Loucy (cell line): ENCODE measurements around the gene MTA1.

ENCODE experiments used
- H2AFZ ChIP-seq: fragments of 200-600 bp; sonication (generic); 2 replicates; pipeline ENCODE4 v1.6.0; 2016; ENCODE audit warnings: antibody characterized with exemption, mild to moderate bottlenecking, low read length, moderate library complexity
- H3F3A ChIP-seq: fragments of 200-600 bp; 2 replicates; pipeline ENCODE4 v1.6.0; 2016; ENCODE audit warnings: antibody characterized with exemption, low read depth, mild to moderate bottlenecking
- H3K27me3 ChIP-seq: fragments of 200-600 bp; sonication (generic); 2 replicates; pipeline ENCODE4 v1.6.1; 2014; ENCODE audit warnings: low read length, mild to moderate bottlenecking; ENCODE audit not compliant: insufficient read depth, poor library complexity, severe bottlenecking
- H3K36me3 ChIP-seq: fragments of 200-600 bp; sonication (generic); 2 replicates; pipeline ENCODE4 v1.6.1; 2016; ENCODE audit warnings: low read length; ENCODE audit not compliant: insufficient read depth
- H3K4me1 ChIP-seq: fragments of 200-600 bp; sonication (generic); 2 replicates; pipeline ENCODE4 v1.5.1; 2014; ENCODE audit warnings: low read length, mild to moderate bottlenecking; ENCODE audit not compliant: insufficient read depth, poor library complexity, severe bottlenecking
- H3K4me2 ChIP-seq: fragments of 200-600 bp; sonication (generic); 2 replicates; pipeline ENCODE4 v1.6.0; 2014; ENCODE audit warnings: antibody characterized with exemption, low read length, low read depth, mild to moderate bottlenecking; ENCODE audit not compliant: poor library complexity, severe bottlenecking
- H3K4me3 ChIP-seq: fragments of 200-600 bp; sonication (generic); 2 replicates; pipeline ENCODE4 v1.5.1; 2014; ENCODE audit warnings: low read length, mild to moderate bottlenecking, mixed read lengths; ENCODE audit not compliant: poor library complexity, severe bottlenecking
- H3K79me2 ChIP-seq: fragments of 200-600 bp; sonication (generic); 2 replicates; pipeline ENCODE4 v1.6.1; 2014; ENCODE audit warnings: low read length; ENCODE audit not compliant: insufficient read depth
- H3K9ac ChIP-seq: fragments of 200-600 bp; sonication (generic); 2 replicates; pipeline ENCODE4 v1.6.0; 2014; ENCODE audit warnings: mild to moderate bottlenecking, low read depth, low read length, moderate library complexity; ENCODE audit not compliant: poor library complexity, severe bottlenecking
- H3K9me2 ChIP-seq: fragments of 200-600 bp; sonication (generic); replicated peaks from 2 replicates; pipeline ENCODE4 v1.6.1; 2016; ENCODE audit warnings: low read depth, low read length, mixed read lengths
- H3K9me3 ChIP-seq: fragments of 200-600 bp; sonication (generic); 2 replicates; pipeline ENCODE4 v1.6.1; 2014; ENCODE audit warnings: mild to moderate bottlenecking, antibody characterized with exemption, low read length, low read depth; ENCODE audit not compliant: insufficient read depth
- H4K20me1 ChIP-seq: fragments of 200-600 bp; sonication (generic); 2 replicates; pipeline ENCODE4 v1.6.0; 2014; ENCODE audit warnings: antibody characterized with exemption, low read length, mild to moderate bottlenecking; ENCODE audit not compliant: insufficient read depth, poor library complexity, severe bottlenecking
- EZH2phosphoT487 ChIP-seq: fragments of 200-600 bp; IDR thresholded peaks from 2 replicates; pipeline ENCODE4 v1.6.1; 2018; ENCODE audit warnings: antibody characterized with exemption, mild to moderate bottlenecking, moderate library complexity, borderline replicate concordance
- TF ChIP-seq, protein P1 (sequence below): fragments of 200-600 bp; sonication (generic); conservative IDR thresholded peaks from 2 replicates; pipeline ENCODE4 v1.5.1; 2014; ENCODE audit warnings: mild to moderate bottlenecking, antibody characterized with exemption, low read length

The MTA1 gene

DNA sequence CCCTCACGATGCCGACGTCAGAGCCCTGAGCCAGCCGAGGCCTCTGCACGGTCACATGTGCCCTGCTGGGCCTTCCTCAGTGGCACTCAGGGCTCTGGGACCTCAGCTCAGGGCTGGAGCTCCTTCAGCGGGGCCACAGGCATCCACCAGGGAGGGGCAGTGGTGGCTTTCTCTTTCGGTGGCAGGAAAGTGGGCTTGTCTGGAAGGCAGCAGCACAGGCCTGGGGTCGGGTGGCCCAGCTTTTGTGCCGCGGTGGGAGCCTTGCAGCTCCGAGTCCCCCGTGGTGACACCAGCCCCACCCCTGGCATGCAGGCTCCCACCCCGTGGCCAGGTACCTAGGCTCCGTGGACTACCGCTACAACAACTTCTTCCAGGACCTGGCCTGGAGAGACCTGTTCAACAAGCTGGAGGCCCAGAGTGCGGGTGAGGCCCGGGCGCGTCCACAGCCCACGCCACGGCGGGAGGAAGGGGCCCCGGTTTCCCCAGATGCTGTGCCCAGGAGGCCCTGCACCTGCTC lies 35.5 kb upstream of the MTA1 start:
- H3K9me2 ChIP-seq, result no peaks in the 10 kb centered on the region
- no peak overlapping the region for H3K4me2 ChIP-seq
- H3K9ac ChIP-seq, result no peak overlapping the region
- no peaks in the 10 kb centered on the region for H3F3A ChIP-seq
- H2AFZ ChIP-seq, result no peak overlapping the region
- H3K9me3 ChIP-seq, result no peaks in the 10 kb centered on the region
- TF ChIP-seq, protein P1, sequence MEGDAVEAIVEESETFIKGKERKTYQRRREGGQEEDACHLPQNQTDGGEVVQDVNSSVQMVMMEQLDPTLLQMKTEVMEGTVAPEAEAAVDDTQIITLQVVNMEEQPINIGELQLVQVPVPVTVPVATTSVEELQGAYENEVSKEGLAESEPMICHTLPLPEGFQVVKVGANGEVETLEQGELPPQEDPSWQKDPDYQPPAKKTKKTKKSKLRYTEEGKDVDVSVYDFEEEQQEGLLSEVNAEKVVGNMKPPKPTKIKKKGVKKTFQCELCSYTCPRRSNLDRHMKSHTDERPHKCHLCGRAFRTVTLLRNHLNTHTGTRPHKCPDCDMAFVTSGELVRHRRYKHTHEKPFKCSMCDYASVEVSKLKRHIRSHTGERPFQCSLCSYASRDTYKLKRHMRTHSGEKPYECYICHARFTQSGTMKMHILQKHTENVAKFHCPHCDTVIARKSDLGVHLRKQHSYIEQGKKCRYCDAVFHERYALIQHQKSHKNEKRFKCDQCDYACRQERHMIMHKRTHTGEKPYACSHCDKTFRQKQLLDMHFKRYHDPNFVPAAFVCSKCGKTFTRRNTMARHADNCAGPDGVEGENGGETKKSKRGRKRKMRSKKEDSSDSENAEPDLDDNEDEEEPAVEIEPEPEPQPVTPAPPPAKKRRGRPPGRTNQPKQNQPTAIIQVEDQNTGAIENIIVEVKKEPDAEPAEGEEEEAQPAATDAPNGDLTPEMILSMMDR, result no peak
- no peak for TF ChIP-seq EZH2phosphoT487
- H4K20me1 ChIP-seq, result no peaks in the 10 kb centered on the region
- no peaks in the 10 kb centered on the region for H3K4me1 ChIP-seq
- H3K27me3 ChIP-seq, result no peaks in the 10 kb centered on the region
- H3K79me2 ChIP-seq, result no peaks in the 10 kb centered on the region
- no peak overlapping the region for H3K4me3 ChIP-seq
- H3K36me3 ChIP-seq, result peaks cover 13% of the 10 kb centered on the region; the same call in 1 of the 2 replicates

DNA sequence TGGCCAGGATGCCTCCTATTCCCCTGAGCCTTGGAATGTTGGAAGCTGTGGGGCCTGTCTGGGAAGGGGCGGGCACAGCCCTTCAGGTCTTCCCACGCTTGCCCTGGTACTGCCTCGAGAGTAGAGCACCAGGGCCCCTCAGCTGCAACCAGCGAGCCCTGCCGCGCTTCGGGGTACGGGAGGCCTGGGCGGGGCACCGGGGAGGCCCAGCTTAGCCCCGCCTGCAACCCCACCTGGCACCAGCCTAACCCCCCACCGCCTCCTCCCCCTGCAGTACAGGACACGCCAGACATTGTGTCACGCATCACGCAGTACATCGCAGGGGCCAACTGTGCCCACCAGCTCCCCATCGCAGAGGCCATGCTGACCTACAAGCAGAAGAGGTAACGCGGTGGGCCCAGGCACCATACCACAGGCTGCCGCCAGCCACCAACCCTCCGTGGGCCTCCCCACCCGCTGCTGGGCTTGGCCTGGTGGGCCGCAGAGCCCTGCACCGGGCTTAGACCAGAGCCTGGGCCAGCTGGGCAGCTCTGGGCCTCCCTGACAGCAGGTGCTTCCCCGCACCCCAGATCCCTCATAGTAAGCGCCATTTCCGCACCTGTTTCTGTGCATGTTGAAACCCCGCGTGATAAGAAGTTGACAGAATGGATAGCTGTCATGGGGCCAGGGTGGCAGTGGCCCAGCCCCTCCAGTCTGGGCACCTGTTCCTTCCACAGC lies 34.9 kb upstream of the MTA1 start:
- Histone ChIP-seq H3K9me2 (no peaks in the 10 kb centered on the region), H3K9ac (no peak overlapping the region), H3K4me3 (no peak overlapping the region), H3K79me2 (no peaks in the 10 kb centered on the region), H4K20me1 (no peaks in the 10 kb centered on the region), H3K27me3 (no peaks in the 10 kb centered on the region), H3K4me1 (peaks cover 6% of the 10 kb centered on the region), H2AFZ (no peak overlapping the region), H3K4me2 (no peak overlapping the region), H3K36me3 (peaks cover 13% of the 10 kb centered on the region; the same call in 1 of the 2 replicates), H3K9me3 (no peaks in the 10 kb centered on the region), H3F3A (no peaks in the 10 kb centered on the region)
- no peak for TF ChIP-seq EZH2phosphoT487
- TF ChIP-seq, protein P1, result no peak

DNA sequence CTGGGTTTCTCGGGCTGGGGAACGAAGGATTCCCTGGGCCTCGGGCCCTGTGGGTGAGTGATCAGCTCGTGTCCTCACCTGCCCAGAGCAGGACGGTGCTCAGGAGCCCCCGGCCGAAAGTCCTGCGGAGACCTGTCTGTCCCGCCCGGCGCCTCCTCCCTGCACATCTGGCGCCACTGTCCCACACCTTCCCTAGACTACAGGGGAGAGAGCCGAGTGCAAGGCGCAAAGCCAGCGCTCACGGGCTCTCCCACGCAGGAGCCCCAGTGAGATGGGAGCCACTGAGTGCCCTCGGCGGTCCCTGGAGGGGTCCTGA lies 34.3 kb upstream of the MTA1 start:
- Histone ChIP-seq H3K4me3 (no peak overlapping the region), H4K20me1 (no peaks in the 10 kb centered on the region), H3K79me2 (no peaks in the 10 kb centered on the region), H3K9ac (no peak overlapping the region), H3K4me1 (peaks cover 11% of the 10 kb centered on the region), H3K4me2 (no peak overlapping the region), H3F3A (no peaks in the 10 kb centered on the region), H3K9me2 (no peaks in the 10 kb centered on the region), H3K27me3 (no peaks in the 10 kb centered on the region), H3K9me3 (no peaks in the 10 kb centered on the region), H2AFZ (no peak overlapping the region), H3K36me3 (peaks cover 13% of the 10 kb centered on the region; the same call in 1 of the 2 replicates)
- TF ChIP-seq, protein P1, result no peak
- TF ChIP-seq EZH2phosphoT487, result no peak
